PC-9 (cell line): Measurements from ENCODE around the gene RTN4IP1. TPM values are rescaled to one million over a fixed set of nuclear protein-coding genes. Genes with fewer than 3 reads are reported as not detected.

Source experiments
- BruUV-seq: library from RNA; stranded (reverse); fragments of 400-500 nt; replicated peaks from 2 replicates; lab custom pipeline; 2021; lab: Mats Ljungman, UMichigan
- CTCF ChIA-PET: fragments of 300-600 bp; sonication (Branson Sonifier 250); formaldehyde crosslinking; loops from one replicate; lab custom pipeline; 2022; ENCODE audit warnings: antibody characterized with exemption; lab: Charles Lee
- POLR2A ChIA-PET: fragments of 300-600 bp; sonication (Branson Sonifier 250); formaldehyde crosslinking; loops from one replicate; lab custom pipeline; 2022; ENCODE audit warnings: antibody characterized with exemption; ENCODE audit not compliant: unreplicated experiment; lab: Charles Lee
- DNase-seq, 2 experiments: peaks; one replicate each; pipeline versions ENCODE4 v3.0.0 to v3.0.0-alpha.2; 2015 to 2022; ENCODE audit warnings: mixed read lengths in 1 of 2
- H2AFZ ChIP-seq: fragments of 200-600 bp; sonication (generic); 2 replicates; pipeline ENCODE4 v1.8.1; 2017; ENCODE audit warnings: antibody characterized with exemption
- H3F3A ChIP-seq: fragments of 200-600 bp; sonication (generic); 2 replicates; pipeline ENCODE4 v1.8.1; 2017; ENCODE audit warnings: antibody characterized with exemption, mild to moderate bottlenecking, low read depth; ENCODE audit not compliant: insufficient read depth
- H3K27ac ChIP-seq: fragments of 200-600 bp; sonication (generic); 2 replicates; pipeline ENCODE4 v1.6.1; 2016; ENCODE audit warnings: mixed run types
- H3K27me3 ChIP-seq: fragments of 200-600 bp; sonication (generic); 2 replicates; pipeline ENCODE4 v1.6.1; 2016; ENCODE audit warnings: low read depth, mixed run types; ENCODE audit not compliant: insufficient read depth
- H3K36me3 ChIP-seq: fragments of 200-600 bp; sonication (generic); 2 replicates; pipeline ENCODE4 v1.6.1; 2016; ENCODE audit warnings: low read depth, mixed run types
- H3K4me1 ChIP-seq: fragments of 200-600 bp; sonication (generic); replicated peaks from 2 replicates; pipeline ENCODE4 v1.6.1; 2016; ENCODE audit warnings: mixed run types; ENCODE audit not compliant: insufficient read depth
- H3K4me2 ChIP-seq: fragments of 200-600 bp; sonication (generic); 2 replicates; pipeline ENCODE4 v1.6.1; 2017; ENCODE audit warnings: mixed run types
- H3K4me3 ChIP-seq: fragments of 200-600 bp; sonication (generic); 2 replicates; pipeline ENCODE4 v1.6.1; 2016; ENCODE audit warnings: mixed run types
- H3K79me2 ChIP-seq: fragments of 200-600 bp; sonication (generic); 2 replicates; pipeline ENCODE4 v1.6.1; 2017; ENCODE audit warnings: low read depth, mixed run types
- H3K9me2 ChIP-seq: fragments of 200-600 bp; sonication (generic); 2 replicates; pipeline ENCODE4 v1.8.1; 2017; ENCODE audit warnings: mild to moderate bottlenecking; ENCODE audit not compliant: insufficient read depth
- H3K9me3 ChIP-seq: fragments of 200-600 bp; sonication (generic); 2 replicates; pipeline ENCODE4 v1.8.1; 2016; ENCODE audit warnings: low read depth; ENCODE audit not compliant: insufficient read depth
- H4K20me1 ChIP-seq: fragments of 200-600 bp; sonication (generic); 2 replicates; pipeline ENCODE4 v1.8.1; 2017; ENCODE audit not compliant: insufficient read depth
- CTCF ChIP-seq: fragments of 200-600 bp; sonication (generic); conservative IDR thresholded peaks from 2 replicates; pipeline ENCODE4 v1.6.1; 2017; ENCODE audit warnings: mixed run types, antibody characterized with exemption, mild to moderate bottlenecking, moderate library complexity
- EZH2 ChIP-seq: fragments of 200-600 bp; sonication (generic); IDR thresholded peaks from 2 replicates; pipeline ENCODE4 v1.8.0; 2017; ENCODE audit warnings: antibody characterized with exemption, low read depth
- intact Hi-C: fragments of 100-400 bp; cut with micrococcal nuclease; formaldehyde crosslinking; loops from one replicate; pipeline ENCODE4 v1.10.0; 2022; ENCODE audit not compliant: unreplicated experiment
- total RNA-seq: library from RNA; stranded (reverse); gene quantifications from 2 replicates; pipeline ENCODE4 v1.2.3, GENCODE V29; 2021

Gene RTN4IP1
- total RNA-seq, 1 experiment from 2014 or later: 10.0 TPM

- Histone ChIP-seq H3K9me2 (no peaks in the 10 kb centered on the region; the same call in 1 of the 2 replicates), H3K9me3 (no peaks in the 10 kb centered on the region; the same call in 1 of the 2 replicates), H3K27ac (peak overlapping the region; percentile 93), H3K79me2 (no peaks in the 10 kb centered on the region), H3K4me2 (peak overlapping the region; percentile 63), H3K4me3 (peak overlapping the region; percentile 3; the same call in 1 of the 2 replicates), H4K20me1 (no peaks in the 10 kb centered on the region), H3F3A (peaks cover 37% of the 10 kb centered on the region), H3K27me3 (no peaks in the 10 kb centered on the region), H3K36me3 (peaks cover 31% of the 10 kb centered on the region), H3K4me1 (peaks cover 31% of the 10 kb centered on the region), H2AFZ (0 out of 2 replicates have a peak overlapping the region, but pooled peaks have one; percentile 14)
- CTCF ChIA-PET: interaction anchor here (1.1 kb wide), 1 partner anchor 19 kb away, joined by 5 read pairs; no protein-coding TSS in a partner anchor
- DNase-seq: peak; percentile 48 to 90
- POLR2A ChIA-PET: interaction anchor here (0.5 kb wide), 2 partner anchors 14 to 23 kb away, joined by 3 to 10 read pairs; no protein-coding TSS in a partner anchor
- TF ChIP-seq EZH2 (no peak), CTCF (no peak)
- intact Hi-C loops: loop anchor here (2.0 kb wide), 1 partner anchor 34 kb away; no protein-coding TSS in a partner anchor
- BruUV-seq: TSS peak; percentile 36
Measured at GRCh38 chr6:106546691-106547414, 82.4 kb downstream of the RTN4IP1 start.

DNA sequence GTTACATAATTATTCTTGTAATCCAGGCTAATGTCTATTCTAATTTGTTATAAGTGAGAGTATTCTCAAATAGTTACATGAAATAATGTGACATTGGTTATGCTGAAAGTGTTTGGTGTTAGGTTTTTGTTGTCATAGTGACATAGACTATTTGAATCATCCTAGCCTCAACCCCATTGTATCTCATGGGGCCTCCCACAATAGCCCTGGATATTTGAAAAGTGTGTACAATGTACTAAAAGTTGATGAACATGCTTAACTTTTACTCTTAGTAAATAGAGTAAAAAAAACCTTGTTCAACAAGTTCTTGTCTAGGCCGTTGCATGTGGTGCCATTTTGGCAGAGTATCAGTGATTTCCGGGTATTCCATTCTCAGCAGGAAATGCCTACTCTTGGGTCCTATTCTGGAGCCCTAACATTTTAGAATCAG, 83.0 kb downstream of the RTN4IP1 start:
- Histone ChIP-seq H3K4me1 (peaks cover 32% of the 10 kb centered on the region), H3K27me3 (no peaks in the 10 kb centered on the region), H4K20me1 (no peaks in the 10 kb centered on the region), H3F3A (peaks cover 37% of the 10 kb centered on the region), H2AFZ (0 out of 2 replicates have a peak overlapping the region, but pooled peaks have one; percentile 14), H3K4me3 (no peak overlapping the region), H3K9me3 (no peaks in the 10 kb centered on the region; the same call in 1 of the 2 replicates), H3K9me2 (no peaks in the 10 kb centered on the region; the same call in 1 of the 2 replicates), H3K36me3 (peaks cover 29% of the 10 kb centered on the region), H3K4me2 (peak overlapping the region; percentile 63), H3K79me2 (no peaks in the 10 kb centered on the region), H3K27ac (peak overlapping the region; percentile 93)
- no peak for TF ChIP-seq CTCF
- TF ChIP-seq EZH2: no peak
- no TSS peak for BruUV-seq
- peak; percentile 45 to 77 for DNase-seq
- ChIA-PET POLR2A (interaction anchor here (0.5 kb wide), 2 partner anchors 15 to 22 kb away, joined by 3 to 10 read pairs; no protein-coding TSS in a partner anchor), CTCF (interaction anchor here (1.1 kb wide), 1 partner anchor 20 kb away, joined by 5 read pairs; no protein-coding TSS in a partner anchor)
- intact Hi-C loops: loop anchor here (2.0 kb wide), 1 partner anchor 33 kb away; no protein-coding TSS in a partner anchor

GRCh38 chr6:106540907-106541306, 88.4 kb downstream of the RTN4IP1 start:
- POLR2A ChIA-PET: no interaction called here
- TF ChIP-seq EZH2 (no peak), CTCF (no peak)
- intact Hi-C loops: no loop called here

More at GRCh38 chr6:106540907-106541306, 88.4 kb downstream of the RTN4IP1 start:
- H3K9me3 ChIP-seq: no peaks in the 10 kb centered on the region; the same call in 1 of the 2 replicates
- peaks cover 21% of the 10 kb centered on the region for H3K4me1 ChIP-seq
- DNase-seq: peak in 1 of 2 experiments; percentile 55
- no peaks in the 10 kb centered on the region for H3K9me2 ChIP-seq
- no TSS peak for BruUV-seq
- H3K27me3 ChIP-seq: no peaks in the 10 kb centered on the region
- no peaks in the 10 kb centered on the region for H4K20me1 ChIP-seq
- no peak overlapping the region for H3K4me3 ChIP-seq
- no peak overlapping the region for H2AFZ ChIP-seq
- H3K79me2 ChIP-seq: no peaks in the 10 kb centered on the region
- CTCF ChIA-PET: no interaction called here
- peak overlapping the region; percentile 51 for H3K4me2 ChIP-seq
- H3F3A ChIP-seq: peaks cover 15% of the 10 kb centered on the region
- H3K36me3 ChIP-seq: peaks cover 27% of the 10 kb centered on the region
- peak overlapping the region; percentile 27; the same call in 1 of the 2 replicates for H3K27ac ChIP-seq
